ENCODE measurements around the gene RAB32.

Gene RAB32

GRCh38 chr6:146583966-146584365, 40.3 kb downstream of the RAB32 start:
- no peak for DNase-seq

- DNase-seq: no peak
These were observed 43.8 kb downstream of the RAB32 start for GRCh38 chr6:146587459-146587858.

DNA sequence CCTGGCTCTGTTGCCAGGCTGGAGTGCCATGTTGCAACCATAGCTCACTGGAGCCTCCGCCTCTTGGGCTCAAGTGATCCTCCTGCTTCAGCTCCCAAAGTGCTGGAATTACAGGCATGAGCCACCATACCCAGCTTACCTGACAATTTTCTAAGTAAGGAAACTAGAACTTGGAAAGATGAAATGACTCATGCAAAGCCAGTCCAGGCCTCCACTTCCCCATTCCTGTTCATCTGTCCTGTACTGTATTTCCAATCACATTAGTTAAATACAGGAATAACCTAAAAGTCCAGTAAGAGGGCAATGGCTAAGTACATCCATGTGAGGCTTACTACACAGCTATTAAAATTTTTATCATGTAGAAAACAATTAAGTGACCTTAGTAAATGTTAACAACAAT, 46.9 kb downstream of the RAB32 start:
- no peak for DNase-seq

DNA sequence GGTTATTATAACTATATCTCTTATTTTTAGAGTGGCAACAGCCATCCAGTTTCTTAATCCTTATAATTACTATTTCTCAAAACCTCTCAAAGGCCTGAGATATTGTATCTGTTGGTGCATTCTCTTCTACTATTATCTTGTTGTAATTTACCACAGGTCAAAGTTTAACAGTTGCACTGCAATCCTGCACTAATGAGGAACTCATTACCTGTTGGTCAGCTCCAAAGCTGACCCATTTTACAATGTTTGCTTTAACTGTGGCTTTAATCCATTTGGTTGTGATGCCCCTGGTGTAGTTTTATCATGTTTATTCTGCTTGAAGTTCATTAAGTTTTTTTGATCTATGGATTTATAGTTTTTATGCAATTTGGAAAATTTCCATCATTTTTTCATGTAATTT, 48.8 kb downstream of the RAB32 start:
- DNase-seq: no peak

DNA sequence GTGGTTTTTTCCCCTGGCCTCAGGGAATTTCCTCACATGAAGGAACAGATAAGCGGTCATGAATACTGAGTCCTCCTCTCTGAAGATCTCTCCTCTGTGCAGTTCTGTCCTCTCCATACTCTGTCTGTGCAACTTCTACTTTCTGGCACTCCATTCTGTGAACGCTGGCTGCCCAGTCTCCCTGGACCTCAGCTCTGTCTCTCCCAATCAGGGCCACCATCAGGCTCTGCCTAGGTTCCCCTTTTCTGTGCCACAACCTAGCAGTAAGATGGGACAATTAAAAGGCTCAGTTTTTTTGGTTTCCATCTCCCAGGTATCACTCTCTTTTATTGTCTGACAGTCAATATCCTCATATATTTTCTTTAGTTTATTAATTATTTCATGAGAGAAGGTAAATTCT, 50.4 kb downstream of the RAB32 start:
- no peak for DNase-seq

- no peak for DNase-seq
These were observed 50.9 kb downstream of the RAB32 start for GRCh38 chr6:146594495-146594894.

GRCh38 chr6:146595972-146596731, 52.5 kb downstream of the RAB32 start:
- DNase-seq: no peak

- peak; percentile 79 for DNase-seq
These were observed 55.3 kb downstream of the RAB32 start, which contains the start of gene ADGB for GRCh38 chr6:146598772-146599405. ADGB (plus strand) TSS chr6:146598972; CDS start chr6:146599041, 69 bp downstream.

DNA sequence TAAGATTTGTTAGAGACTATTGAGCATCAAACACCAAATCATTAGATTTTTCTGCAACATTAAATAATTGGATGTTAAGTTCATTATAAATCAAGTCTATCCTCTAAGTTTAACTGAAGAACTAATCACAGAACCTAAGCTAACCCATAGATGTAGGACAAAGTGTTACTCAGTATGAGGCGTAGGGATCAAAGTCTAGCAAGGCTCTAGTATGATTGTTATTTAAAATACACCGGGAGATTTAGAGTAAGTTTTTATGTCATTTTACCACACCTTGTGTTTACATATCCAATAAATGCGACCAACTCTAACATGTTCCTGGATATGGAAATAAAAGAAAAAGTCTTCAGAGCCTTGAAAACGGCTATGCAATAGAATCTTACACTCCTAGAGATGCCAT, 57.7 kb downstream of the RAB32 start:
- DNase-seq: no peak

GRCh38 chr6:146602526-146602925, 58.9 kb downstream of the RAB32 start:
- DNase-seq: no peak
